Measurements from ENCODE around the gene FARS2. TPM values are rescaled to one million over a fixed set of nuclear protein-coding genes. Genes with fewer than 3 reads are reported as not detected.
A peak's percentile ranks its signal among the peaks of the same experiment; 100 is the strongest.

The FARS2 gene
- polyA plus RNA-seq, 1 of the 3 experiments (the other 2 are of a cell fraction) = 12.5 TPM

- no peaks in the 10 kb centered on the region for H3K27me3 ChIP-seq (ENCODE audit: insufficient read depth)
- no peak overlapping the region for H3K9ac ChIP-seq
- TF ChIP-seq, protein P1, sequence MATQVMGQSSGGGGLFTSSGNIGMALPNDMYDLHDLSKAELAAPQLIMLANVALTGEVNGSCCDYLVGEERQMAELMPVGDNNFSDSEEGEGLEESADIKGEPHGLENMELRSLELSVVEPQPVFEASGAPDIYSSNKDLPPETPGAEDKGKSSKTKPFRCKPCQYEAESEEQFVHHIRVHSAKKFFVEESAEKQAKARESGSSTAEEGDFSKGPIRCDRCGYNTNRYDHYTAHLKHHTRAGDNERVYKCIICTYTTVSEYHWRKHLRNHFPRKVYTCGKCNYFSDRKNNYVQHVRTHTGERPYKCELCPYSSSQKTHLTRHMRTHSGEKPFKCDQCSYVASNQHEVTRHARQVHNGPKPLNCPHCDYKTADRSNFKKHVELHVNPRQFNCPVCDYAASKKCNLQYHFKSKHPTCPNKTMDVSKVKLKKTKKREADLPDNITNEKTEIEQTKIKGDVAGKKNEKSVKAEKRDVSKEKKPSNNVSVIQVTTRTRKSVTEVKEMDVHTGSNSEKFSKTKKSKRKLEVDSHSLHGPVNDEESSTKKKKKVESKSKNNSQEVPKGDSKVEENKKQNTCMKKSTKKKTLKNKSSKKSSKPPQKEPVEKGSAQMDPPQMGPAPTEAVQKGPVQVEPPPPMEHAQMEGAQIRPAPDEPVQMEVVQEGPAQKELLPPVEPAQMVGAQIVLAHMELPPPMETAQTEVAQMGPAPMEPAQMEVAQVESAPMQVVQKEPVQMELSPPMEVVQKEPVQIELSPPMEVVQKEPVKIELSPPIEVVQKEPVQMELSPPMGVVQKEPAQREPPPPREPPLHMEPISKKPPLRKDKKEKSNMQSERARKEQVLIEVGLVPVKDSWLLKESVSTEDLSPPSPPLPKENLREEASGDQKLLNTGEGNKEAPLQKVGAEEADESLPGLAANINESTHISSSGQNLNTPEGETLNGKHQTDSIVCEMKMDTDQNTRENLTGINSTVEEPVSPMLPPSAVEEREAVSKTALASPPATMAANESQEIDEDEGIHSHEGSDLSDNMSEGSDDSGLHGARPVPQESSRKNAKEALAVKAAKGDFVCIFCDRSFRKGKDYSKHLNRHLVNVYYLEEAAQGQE (IDR thresholded peaks at IDR 0.05; ENCODE audit: low read depth, low read length) = no peak
- TF ChIP-seq FOXJ3 (CRISPR knock-in tag; IDR thresholded peaks at IDR 0.05) = no peak
- no peak for TF ChIP-seq FOSL2 (IDR thresholded peaks at IDR 0.05; ENCODE audit: borderline replicate concordance, low read depth)
- TF ChIP-seq USF2 (IDR thresholded peaks at IDR 0.05; ENCODE audit: borderline replicate concordance, low read depth, low read length) = no peak
- TF ChIP-seq TAF1 (IDR thresholded peaks at IDR 0.05; ENCODE audit: borderline replicate concordance, low read depth, low read length) = no peak
- TF ChIP-seq SMC3 (IDR thresholded peaks at IDR 0.05; ENCODE audit: low read depth, low read length) = no peak
- TF ChIP-seq MXI1 (IDR thresholded peaks at IDR 0.05; ENCODE audit: low read depth, low read length) = no peak
- TF ChIP-seq GATA2 (CRISPR knock-in tag; IDR thresholded peaks at IDR 0.05) = no peak
- TF ChIP-seq MAX (IDR thresholded peaks at IDR 0.05; ENCODE audit: low read depth) = no peak
- no peak for TF ChIP-seq IRF3 (IDR thresholded peaks at IDR 0.05; ENCODE audit: low read depth, low read length)
- no peak for TF ChIP-seq FOXM1 (IDR thresholded peaks at IDR 0.05; ENCODE audit: low read depth)
- TF ChIP-seq RXRA (IDR thresholded peaks at IDR 0.05; ENCODE audit: borderline replicate concordance, low read depth) = no peak
- TF ChIP-seq, protein P2, sequence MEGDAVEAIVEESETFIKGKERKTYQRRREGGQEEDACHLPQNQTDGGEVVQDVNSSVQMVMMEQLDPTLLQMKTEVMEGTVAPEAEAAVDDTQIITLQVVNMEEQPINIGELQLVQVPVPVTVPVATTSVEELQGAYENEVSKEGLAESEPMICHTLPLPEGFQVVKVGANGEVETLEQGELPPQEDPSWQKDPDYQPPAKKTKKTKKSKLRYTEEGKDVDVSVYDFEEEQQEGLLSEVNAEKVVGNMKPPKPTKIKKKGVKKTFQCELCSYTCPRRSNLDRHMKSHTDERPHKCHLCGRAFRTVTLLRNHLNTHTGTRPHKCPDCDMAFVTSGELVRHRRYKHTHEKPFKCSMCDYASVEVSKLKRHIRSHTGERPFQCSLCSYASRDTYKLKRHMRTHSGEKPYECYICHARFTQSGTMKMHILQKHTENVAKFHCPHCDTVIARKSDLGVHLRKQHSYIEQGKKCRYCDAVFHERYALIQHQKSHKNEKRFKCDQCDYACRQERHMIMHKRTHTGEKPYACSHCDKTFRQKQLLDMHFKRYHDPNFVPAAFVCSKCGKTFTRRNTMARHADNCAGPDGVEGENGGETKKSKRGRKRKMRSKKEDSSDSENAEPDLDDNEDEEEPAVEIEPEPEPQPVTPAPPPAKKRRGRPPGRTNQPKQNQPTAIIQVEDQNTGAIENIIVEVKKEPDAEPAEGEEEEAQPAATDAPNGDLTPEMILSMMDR (IDR thresholded peaks at IDR 0.05) = no peak
- no peak for TF ChIP-seq USF1 (IDR thresholded peaks at IDR 0.05; ENCODE audit: borderline replicate concordance, low read depth)
- TF ChIP-seq NFIC (IDR thresholded peaks at IDR 0.05; ENCODE audit: borderline replicate concordance) = no peak
- H3F3A ChIP-seq (replicated peaks; ENCODE audit: insufficient read depth) = peaks cover 10% of the 10 kb centered on the region
- H3K4me2 ChIP-seq = peak overlapping the region; percentile 55
- no peaks in the 10 kb centered on the region for H3K9me3 ChIP-seq
- H3K4me1 ChIP-seq (ENCODE audit: control insufficient read depth in 1 of 2, insufficient read depth in 2 of 2, low read depth in 1 of 2, low read length in 1 of 2) = peaks cover 13 to 61% of the 10 kb centered on the region in 2 experiments
- H2AFZ ChIP-seq (ENCODE audit: low read depth) = no peak overlapping the region
- 91% methylated on average over 13 of the region's 13 CpGs for WGBS (ENCODE audit: low lambda C conversion rate)
- no peak for DNase-seq
- no peaks in the 10 kb centered on the region for H3K36me3 ChIP-seq (replicated peaks in 1 of 2; ENCODE audit: control insufficient read depth in 1 of 2, insufficient read depth in 2 of 2, low read length in 1 of 2)
- no peaks in the 10 kb centered on the region for H3K79me2 ChIP-seq (ENCODE audit: insufficient read depth)
- no peaks in the 10 kb centered on the region for H3K9me2 ChIP-seq
- POLR2A ChIA-PET = no interaction called here
- no peaks in the 10 kb centered on the region for H4K20me1 ChIP-seq (ENCODE audit: insufficient read depth)
- CTCF ChIA-PET = interaction anchor here (0.9 to 1.2 kb wide), 2 partner anchors 148 to 202 kb away, joined by 3 read pairs; no protein-coding TSS in a partner anchor
- H3K27ac ChIP-seq (ENCODE audit: low read depth in 2 of 2, low read length in 1 of 2) = peak overlapping the region in 1 of 2 experiments; percentile 70; a peak in 2 of 4 replicates
- no peak overlapping the region for H3K4me3 ChIP-seq (ENCODE audit: low read depth in 2 of 2, low read length in 1 of 2)
Measured at GRCh38 chr6:5673019-5673790, 411.9 kb downstream of the FARS2 start.
